B cell (primary cell): Measurements from ENCODE around the gene SLC4A1. TPM values are rescaled to one million over a fixed set of nuclear protein-coding genes. Genes with fewer than 3 reads are reported as not detected.
A peak's percentile ranks its signal among the peaks of the same experiment; 100 is the strongest.

Source experiments
- ATAC-seq: fragments of 200-7000 bp; cut with Tn5 transposase; one replicate; pipeline ENCODE4 v1.10.0; 2021; ENCODE audit warnings: low read depth, mild to moderate bottlenecking, moderate number of reproducible peaks, moderate library complexity
- CTCF ChIA-PET: fragments of 350-600 bp; sonication (Branson Sonifier 250); formaldehyde crosslinking; loops from one replicate; lab custom pipeline; 2021; ENCODE audit warnings: antibody characterized with exemption, inconsistent platforms; lab: Charles Lee
- POLR2A ChIA-PET: fragments of 350-600 bp; sonication (Branson Sonifier 250); formaldehyde crosslinking; loops from one replicate; lab custom pipeline; 2021; ENCODE audit warnings: antibody characterized with exemption; lab: Charles Lee
- DNase-seq: peaks from one replicate; pipeline ENCODE4 v3.0.0; 2013
- H2AFZ ChIP-seq: 2 replicates; pipeline ENCODE4 v1.6.1; 2012; ENCODE audit warnings: mild to moderate bottlenecking, low read depth, low read length; ENCODE audit not compliant: insufficient read depth, poor library complexity, severe bottlenecking
- H3K27ac ChIP-seq, 2 donors: 1 replicate in 1 of 2; 2 replicates in 1 of 2; pipeline ENCODE4 v1.5.1; 2012 to 2013; ENCODE audit warnings: low read length in 2 of 2, mild to moderate bottlenecking in 2 of 2, moderate library complexity in 1 of 2
- H3K27me3 ChIP-seq, 4 experiments: fragments of 200-600 bp in 1 of 4; sonication (generic) in 1 of 4; replicated peaks in 1 of 4; 1 replicate in 2 of 4; 2 replicates in 2 of 4; pipeline versions ENCODE4 v1.6.1 to v1.7.0; 2013 to 2016; ENCODE audit warnings: low read length in 3 of 4, mild to moderate bottlenecking in 2 of 4, mixed read lengths in 1 of 4, moderate library complexity in 1 of 4; ENCODE audit not compliant: insufficient read depth in 4 of 4, control insufficient read depth in 3 of 4; ENCODE audit errors: control extremely low read depth in 1 of 4
- H3K36me3 ChIP-seq, 2 experiments: replicated peaks in 1 of 2; 1 replicate in 1 of 2; 2 replicates in 1 of 2; pipeline versions ENCODE4 v1.6.1 to v1.7.1; 2013; ENCODE audit warnings: low read length in 1 of 2; ENCODE audit not compliant: insufficient read depth in 2 of 2, control insufficient read depth in 1 of 2; ENCODE audit errors: control extremely low read depth in 1 of 2, extremely low read depth in 1 of 2
- H3K4me1 ChIP-seq, 2 donors: fragments of 200-600 bp in 1 of 2; sonication (generic) in 1 of 2; 1 replicate in 1 of 2; 2 replicates in 1 of 2; pipeline versions ENCODE4 v1.5.1 to v1.6.1; 2013 to 2017; ENCODE audit warnings: low read length in 2 of 2; ENCODE audit not compliant: control insufficient read depth in 2 of 2, insufficient read depth in 2 of 2
- H3K4me2 ChIP-seq: replicated peaks from 2 replicates; pipeline ENCODE3; 2012; ENCODE audit warnings: mild to moderate bottlenecking, low read depth, low read length; ENCODE audit not compliant: poor library complexity, severe bottlenecking
- H3K4me3 ChIP-seq, 5 experiments: fragments of 200-600 bp in 1 of 5; sonication (generic) in 1 of 5; 1 replicate in 3 of 5; 2 replicates in 2 of 5; pipeline versions ENCODE4 v1.5.1 to v1.7.0; 2011 to 2016; ENCODE audit warnings: low read length in 4 of 5, mild to moderate bottlenecking in 4 of 5, low read depth in 2 of 5, control low read depth in 1 of 5, moderate library complexity in 1 of 5; ENCODE audit not compliant: insufficient read depth in 1 of 5; ENCODE audit errors: control extremely low read depth in 1 of 5, extremely low read depth in 1 of 5
- H3K79me2 ChIP-seq: fragments of 200-600 bp; sonication (generic); one replicate; pipeline ENCODE4 v1.6.0; 2016; ENCODE audit warnings: low read length; ENCODE audit not compliant: control insufficient read depth, insufficient read depth
- H3K9ac ChIP-seq: fragments of 200-600 bp; sonication (generic); 2 replicates; pipeline ENCODE4 v1.6.1; 2017; ENCODE audit warnings: mild to moderate bottlenecking, low read length, moderate library complexity
- H3K9me3 ChIP-seq, 3 donors: one replicate each; pipeline versions ENCODE4 v1.6.1 to v1.7.1; 2013; ENCODE audit warnings: low read length in 2 of 3; ENCODE audit not compliant: control insufficient read depth in 2 of 3, insufficient read depth in 1 of 3; ENCODE audit errors: control extremely low read depth in 1 of 3
- H4K20me1 ChIP-seq: 2 replicates; pipeline ENCODE4 v1.6.0; 2012; ENCODE audit warnings: mild to moderate bottlenecking, low read length; ENCODE audit not compliant: insufficient read depth, control insufficient read depth, poor library complexity, severe bottlenecking
- H3K27ac Mint-ChIP-seq: one replicate; pipeline ENCODE4 v1.8.0; 2021; ENCODE audit warnings: mixed read lengths
- H3K27me3 Mint-ChIP-seq: one replicate; pipeline ENCODE4 v1.8.0; 2021; ENCODE audit warnings: mixed read lengths
- H3K4me1 Mint-ChIP-seq: one replicate; pipeline ENCODE4 v1.8.0; 2021; ENCODE audit warnings: mixed read lengths
- H3K4me3 Mint-ChIP-seq: one replicate; pipeline ENCODE4 v1.8.0; 2021; ENCODE audit warnings: mixed read lengths
- H3K9me3 Mint-ChIP-seq: one replicate; pipeline ENCODE4 v1.8.0; 2022; ENCODE audit warnings: mixed read lengths; ENCODE audit not compliant: insufficient read depth
- EZH2 ChIP-seq: IDR thresholded peaks from 2 replicates; pipeline ENCODE4 v1.6.1; 2012; ENCODE audit warnings: borderline replicate concordance, low read depth, mild to moderate bottlenecking, moderate library complexity, low read length; ENCODE audit not compliant: insufficient read depth, poor library complexity, severe bottlenecking
- WGBS: methylation state at CpG from one replicate; pipeline ENCODE4 v1.1.5; 2013; ENCODE audit warnings: missing lambda C conversion rate; ENCODE audit not compliant: insufficient coverage; 5-methylcytosine and 5-hydroxymethylcytosine counted together
- intact Hi-C: fragments of 100-400 bp; cut with micrococcal nuclease; formaldehyde crosslinking; loops from one replicate; pipeline ENCODE4 v1.10.0; 2022
- polyA plus RNA-seq: library from polyadenylated mRNA; depleted of rRNA; stranded (reverse); fragments of >200 nt; gene quantifications from 2 replicates; pipeline ENCODE4 v1.2.3, GENCODE V29; 2012
- small RNA-seq: library from RNA; depleted of rRNA; stranded (forward); fragments of <200 nt; gene quantifications from one replicate; pipeline ENCODE3, GENCODE V24; 2012; ENCODE audit warnings: low replicate concordance, low read depth; ENCODE audit not compliant: insufficient read length
- total RNA-seq, 2 donors: library from RNA; stranded (reverse); fragments of 120-200 nt in 1 of 2; gene quantifications; 1 replicate in 1 of 2; 2 replicates in 1 of 2; pipeline versions ENCODE4 v1.2.3 to v1.2.4, GENCODE V29; 2013 to 2022
- TF ChIP-seq, protein P1 (sequence below): fragments of 200-600 bp; IDR thresholded peaks from one replicate; pipeline ENCODE4 v1.8.0; 2022; ENCODE audit warnings: antibody characterized with exemption, mild to moderate bottlenecking

Gene SLC4A1
- total and polyA plus RNA-seq, 2 donors (not counting 1 experiment from before 2014, with no cell fraction given), result 0.22 TPM; not detected in 1

DNA sequence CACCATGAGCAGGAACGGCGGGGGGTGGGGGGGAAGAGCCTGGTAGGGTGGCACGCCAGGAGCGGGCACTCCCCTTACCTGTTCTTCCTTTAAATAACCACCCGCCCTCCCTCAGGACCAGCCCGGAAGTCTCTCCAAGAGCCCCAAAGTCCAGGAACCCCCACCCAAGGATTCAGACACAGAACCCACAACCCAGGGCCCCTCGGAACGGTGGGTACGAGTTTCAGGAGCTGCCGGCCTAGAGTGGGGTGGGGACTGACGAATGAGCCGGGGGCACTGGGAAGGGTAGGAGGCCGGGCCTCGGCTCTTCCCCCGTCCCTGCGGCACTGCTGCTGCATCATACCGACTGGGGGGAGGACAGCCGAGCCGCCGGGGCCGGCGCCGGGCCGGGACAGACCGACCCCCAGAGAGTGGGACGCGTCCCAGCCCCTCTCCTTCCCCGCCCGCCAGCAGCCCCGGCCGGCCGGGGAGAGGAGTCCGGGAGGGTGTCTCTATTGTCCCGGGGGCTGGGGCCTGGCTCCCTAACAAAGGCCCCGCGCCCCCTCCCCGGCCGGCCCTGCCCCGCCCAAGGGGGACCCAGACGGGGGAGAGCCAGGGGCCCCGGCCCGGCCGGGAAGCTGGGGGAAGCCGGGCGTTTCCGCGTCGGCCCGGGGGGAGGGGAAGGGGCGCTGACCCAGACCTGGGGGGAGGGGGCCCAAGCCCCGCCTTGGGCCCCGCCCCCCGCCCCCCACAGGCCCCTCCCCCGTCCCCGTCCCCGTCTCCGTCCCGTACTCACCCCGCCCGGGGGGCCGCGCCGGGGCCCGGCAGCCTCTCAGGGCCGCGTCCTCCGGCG, 69.0 kb downstream of the SLC4A1 start:
- Mint-ChIP-seq H3K9me3 (no peaks in the 10 kb centered on the region), H3K4me1 (peaks cover 44% of the 10 kb centered on the region), H3K27me3 (no peaks in the 10 kb centered on the region), H3K4me3 (peak overlapping the region; percentile 88), H3K27ac (peak overlapping the region; percentile 93)
- Histone ChIP-seq H3K4me1 (peaks cover 29 to 39% of the 10 kb centered on the region in 2 donors), H4K20me1 (peaks cover 21% of the 10 kb centered on the region), H3K27ac (peak overlapping the region; percentile 80 to 86), H3K9me3 (no peaks in the 10 kb centered on the region), H3K9ac (peak overlapping the region; percentile 74), H3K79me2 (peaks cover 45% of the 10 kb centered on the region), H3K4me2 (peak overlapping the region; percentile 92), H3K36me3 (peaks cover 5 to 32% of the 10 kb centered on the region in 2 experiments), H3K27me3 (no peaks in the 10 kb centered on the region), H2AFZ (peak overlapping the region; percentile 62), H3K4me3 (peak overlapping the region; percentile 66 to 83 (median 81))
- ChIA-PET CTCF (interaction anchor here (0.6 to 5.4 kb wide), 6 partner anchors 9 to 261 kb away, joined by 3 to 44 read pairs (median 4); no protein-coding TSS in a partner anchor), POLR2A (interaction anchor here (0.5 to 8.9 kb wide), 5 partner anchors 11 to 668 kb away, joined by 4 to 100 read pairs (median 8); partner anchors contain the start of genes SLC25A39, TMUB2 and UBTF)
- under 1% methylated on average over 43 of the region's 68 CpGs for WGBS
- TF ChIP-seq, protein P1, sequence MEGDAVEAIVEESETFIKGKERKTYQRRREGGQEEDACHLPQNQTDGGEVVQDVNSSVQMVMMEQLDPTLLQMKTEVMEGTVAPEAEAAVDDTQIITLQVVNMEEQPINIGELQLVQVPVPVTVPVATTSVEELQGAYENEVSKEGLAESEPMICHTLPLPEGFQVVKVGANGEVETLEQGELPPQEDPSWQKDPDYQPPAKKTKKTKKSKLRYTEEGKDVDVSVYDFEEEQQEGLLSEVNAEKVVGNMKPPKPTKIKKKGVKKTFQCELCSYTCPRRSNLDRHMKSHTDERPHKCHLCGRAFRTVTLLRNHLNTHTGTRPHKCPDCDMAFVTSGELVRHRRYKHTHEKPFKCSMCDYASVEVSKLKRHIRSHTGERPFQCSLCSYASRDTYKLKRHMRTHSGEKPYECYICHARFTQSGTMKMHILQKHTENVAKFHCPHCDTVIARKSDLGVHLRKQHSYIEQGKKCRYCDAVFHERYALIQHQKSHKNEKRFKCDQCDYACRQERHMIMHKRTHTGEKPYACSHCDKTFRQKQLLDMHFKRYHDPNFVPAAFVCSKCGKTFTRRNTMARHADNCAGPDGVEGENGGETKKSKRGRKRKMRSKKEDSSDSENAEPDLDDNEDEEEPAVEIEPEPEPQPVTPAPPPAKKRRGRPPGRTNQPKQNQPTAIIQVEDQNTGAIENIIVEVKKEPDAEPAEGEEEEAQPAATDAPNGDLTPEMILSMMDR, result no peak
- no peak for TF ChIP-seq EZH2
- DNase-seq (peak; percentile 74), ATAC-seq (peak; percentile 21)
- intact Hi-C loops, result no loop called here

Small RNA genes lying within 50 kb of the gene (small RNA-seq; reads per million reads assigned to genes)
- gene MIR6782 (not detected), gene RF00012 (not detected), gene RN7SL507P (not detected), gene RNU6-453P (not detected)

Other genes with a start within 250 kb of the SLC4A1 start
- 31.2 and 36.5 TPM in 2 replicates for gene LSM12, start 201.5 kb downstream of the SLC4A1 start, total RNA-seq
- gene LSM12, start 201.5 kb downstream of the SLC4A1 start, polyA plus RNA-seq, result 16.0 and 16.8 TPM in 2 replicates
- gene G6PC3, start 197.4 kb downstream of the SLC4A1 start, total RNA-seq, result 26.7 and 28.5 TPM in 2 replicates
- 20.0 and 24.3 TPM in 2 replicates for gene G6PC3, start 197.4 kb downstream of the SLC4A1 start, polyA plus RNA-seq
- 104 and 113 TPM in 2 replicates for gene HDAC5, start 144.5 kb downstream of the SLC4A1 start, total RNA-seq
- 99.8 and 107 TPM in 2 replicates for gene HDAC5, start 144.5 kb downstream of the SLC4A1 start, polyA plus RNA-seq
- 2.7 and 3.2 TPM in 2 replicates for gene HROB, start 126.2 kb downstream of the SLC4A1 start, total RNA-seq
- gene HROB, start 126.2 kb downstream of the SLC4A1 start, polyA plus RNA-seq, result 1.0 TPM in 2 replicates
- gene ASB16, start 97.4 kb downstream of the SLC4A1 start, total RNA-seq, result not detected in 2 replicates
- not detected in 2 replicates for gene ASB16, start 97.4 kb downstream of the SLC4A1 start, polyA plus RNA-seq
- 50.9 and 52.3 TPM in 2 replicates for gene TMUB2, start 81.2 kb downstream of the SLC4A1 start, total RNA-seq
- gene TMUB2, start 81.2 kb downstream of the SLC4A1 start, polyA plus RNA-seq, result 95.0 and 114 TPM in 2 replicates
- 107 and 119 TPM in 2 replicates for gene ATXN7L3, start 68.3 kb downstream of the SLC4A1 start, total RNA-seq
- gene ATXN7L3, start 68.3 kb downstream of the SLC4A1 start, polyA plus RNA-seq, result 63.6 and 76.3 TPM in 2 replicates
- gene UBTF, start 48.5 kb downstream of the SLC4A1 start, total RNA-seq, result 179 and 181 TPM in 2 replicates
- 43.1 and 53.4 TPM in 2 replicates for gene UBTF, start 48.5 kb downstream of the SLC4A1 start, polyA plus RNA-seq
- not detected in 2 replicates for gene RUNDC3A, start 40.5 kb upstream of the SLC4A1 start, total RNA-seq
- 0.07 and 0.19 TPM in 2 replicates for gene RUNDC3A, start 40.5 kb upstream of the SLC4A1 start, polyA plus RNA-seq
- gene SLC25A39, start 56.7 kb upstream of the SLC4A1 start, total RNA-seq, result 86.6 and 88.4 TPM in 2 replicates
- 142 and 160 TPM in 2 replicates for gene SLC25A39, start 56.7 kb upstream of the SLC4A1 start, polyA plus RNA-seq
- gene GRN, start 77.2 kb upstream of the SLC4A1 start, total RNA-seq, result 185 and 187 TPM in 2 replicates
- 144 and 226 TPM in 2 replicates for gene GRN, start 77.2 kb upstream of the SLC4A1 start, polyA plus RNA-seq
- 0.69 and 1.00 TPM in 2 replicates for gene FAM171A2, start 95.7 kb upstream of the SLC4A1 start, total RNA-seq
- 0.13 and 0.18 TPM in 2 replicates for gene FAM171A2, start 95.7 kb upstream of the SLC4A1 start, polyA plus RNA-seq
- 0.20 and 0.78 TPM in 2 replicates for gene ITGA2B, start 121.5 kb upstream of the SLC4A1 start, total RNA-seq
- gene ITGA2B, start 121.5 kb upstream of the SLC4A1 start, polyA plus RNA-seq, result 0.15 and 1.3 TPM in 2 replicates
- gene GPATCH8, start 235.3 kb upstream of the SLC4A1 start, total RNA-seq, result 83.4 and 105 TPM in 2 replicates
- 26.3 and 28.3 TPM in 2 replicates for gene GPATCH8, start 235.3 kb upstream of the SLC4A1 start, polyA plus RNA-seq